Endothelial cell (in vitro differentiated cells): Measurements from ENCODE around the gene CDYL2. TPM values are rescaled to one million over a fixed set of nuclear protein-coding genes. Genes with fewer than 3 reads are reported as not detected.

Experiments used
- DNase-seq: peaks from one replicate; pipeline ENCODE4 v3.0.0; 2021; ENCODE audit warnings: low spot score
- H3K27ac Mint-ChIP-seq: one replicate; pipeline ENCODE4 v1.8.0; 2021; ENCODE audit warnings: mixed read lengths, inconsistent platforms; ENCODE audit not compliant: unreplicated experiment
- H3K27me3 Mint-ChIP-seq: one replicate; pipeline ENCODE4 v1.8.0; 2021; ENCODE audit warnings: mild to moderate bottlenecking, moderate library complexity, mixed read lengths, inconsistent platforms; ENCODE audit not compliant: unreplicated experiment
- H3K36me3 Mint-ChIP-seq: one replicate; pipeline ENCODE4 v1.8.0; 2021; ENCODE audit warnings: mild to moderate bottlenecking, low read depth, mixed read lengths, inconsistent platforms; ENCODE audit not compliant: unreplicated experiment
- H3K4me1 Mint-ChIP-seq: one replicate; pipeline ENCODE4 v1.8.0; 2021; ENCODE audit warnings: mild to moderate bottlenecking, mixed read lengths, inconsistent platforms; ENCODE audit not compliant: unreplicated experiment
- H3K4me3 Mint-ChIP-seq: one replicate; pipeline ENCODE4 v1.8.0; 2021; ENCODE audit warnings: mild to moderate bottlenecking, mixed read lengths, inconsistent platforms; ENCODE audit not compliant: unreplicated experiment
- H3K9me3 Mint-ChIP-seq: one replicate; pipeline ENCODE4 v1.8.0; 2021; ENCODE audit warnings: mixed read lengths, inconsistent platforms; ENCODE audit not compliant: unreplicated experiment
- total RNA-seq: library from RNA; stranded (reverse); fragmentation: NEBNext Ultra II Directional; extraction: Animal tissue kit (Norgen Biotek cat#: 25700); gene quantifications from one replicate; pipeline ENCODE4 v1.2.1, GENCODE V29; 2021; ENCODE audit not compliant: unreplicated experiment
- TF ChIP-seq, protein P1 (sequence below): fragments of 200-600 bp; sonication (generic); IDR thresholded peaks from one replicate; pipeline ENCODE4 v1.5.0; 2021; ENCODE audit warnings: antibody characterized with exemption; ENCODE audit not compliant: unreplicated experiment

CDYL2 gene
- total RNA-seq, 1 donor from 2014 or later = 26.6 TPM

DNA sequence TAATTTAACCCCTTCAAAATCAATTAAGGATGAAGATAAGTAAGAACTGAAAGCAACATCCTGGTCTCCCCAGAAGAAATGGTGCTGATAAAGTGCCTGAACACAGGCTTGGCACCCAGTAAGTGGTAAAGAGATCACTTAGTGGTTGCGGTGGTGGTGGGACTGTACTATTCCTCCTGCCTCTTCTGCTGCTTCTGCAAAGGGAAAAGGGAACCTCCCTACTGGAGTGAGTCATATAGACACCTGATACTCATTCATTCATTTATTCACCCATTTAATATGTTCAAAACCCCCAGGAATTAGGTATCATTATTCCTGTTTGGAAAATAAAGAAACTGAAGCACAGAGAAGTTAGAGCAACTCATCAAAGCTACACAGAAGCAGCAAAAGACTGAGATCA is 60.6 kb downstream of the CDYL2 start:
- Mint-ChIP-seq H3K27me3 (peaks cover 4% of the 10 kb centered on the region), H3K9me3 (no peaks in the 10 kb centered on the region), H3K4me1 (no peaks in the 10 kb centered on the region)

DNA sequence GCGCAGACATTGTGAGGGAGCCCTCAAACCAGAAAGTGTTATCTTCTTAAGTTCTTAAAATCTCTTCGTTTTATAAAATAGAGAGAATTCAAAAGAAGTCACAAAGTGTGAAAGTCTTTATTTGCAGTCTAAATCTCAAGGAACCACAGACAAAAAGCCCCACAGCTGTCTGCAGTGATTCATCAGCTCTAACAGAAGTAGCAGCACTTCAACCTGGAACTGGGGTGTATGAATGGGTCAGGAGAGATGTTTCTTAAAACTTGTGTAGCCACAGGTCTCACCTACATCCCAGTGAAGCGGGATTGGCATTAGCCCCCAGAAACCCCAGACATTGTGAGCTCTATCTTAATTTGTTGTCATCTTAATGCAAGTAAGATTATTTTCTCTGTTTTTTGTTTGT is 61.1 kb downstream of the CDYL2 start:
- Mint-ChIP-seq H3K27me3 (peaks cover 4% of the 10 kb centered on the region), H3K27ac (no peak overlapping the region)
- TF ChIP-seq, protein P1, sequence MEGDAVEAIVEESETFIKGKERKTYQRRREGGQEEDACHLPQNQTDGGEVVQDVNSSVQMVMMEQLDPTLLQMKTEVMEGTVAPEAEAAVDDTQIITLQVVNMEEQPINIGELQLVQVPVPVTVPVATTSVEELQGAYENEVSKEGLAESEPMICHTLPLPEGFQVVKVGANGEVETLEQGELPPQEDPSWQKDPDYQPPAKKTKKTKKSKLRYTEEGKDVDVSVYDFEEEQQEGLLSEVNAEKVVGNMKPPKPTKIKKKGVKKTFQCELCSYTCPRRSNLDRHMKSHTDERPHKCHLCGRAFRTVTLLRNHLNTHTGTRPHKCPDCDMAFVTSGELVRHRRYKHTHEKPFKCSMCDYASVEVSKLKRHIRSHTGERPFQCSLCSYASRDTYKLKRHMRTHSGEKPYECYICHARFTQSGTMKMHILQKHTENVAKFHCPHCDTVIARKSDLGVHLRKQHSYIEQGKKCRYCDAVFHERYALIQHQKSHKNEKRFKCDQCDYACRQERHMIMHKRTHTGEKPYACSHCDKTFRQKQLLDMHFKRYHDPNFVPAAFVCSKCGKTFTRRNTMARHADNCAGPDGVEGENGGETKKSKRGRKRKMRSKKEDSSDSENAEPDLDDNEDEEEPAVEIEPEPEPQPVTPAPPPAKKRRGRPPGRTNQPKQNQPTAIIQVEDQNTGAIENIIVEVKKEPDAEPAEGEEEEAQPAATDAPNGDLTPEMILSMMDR = no peak

More for the DNA sequence above, 60.6 kb downstream of the CDYL2 start:
- no peak for DNase-seq
- H3K36me3 Mint-ChIP-seq = peaks cover 9% of the 10 kb centered on the region
- no peak overlapping the region for H3K4me3 Mint-ChIP-seq
- no peak overlapping the region for H3K27ac Mint-ChIP-seq
- TF ChIP-seq, protein P1 = no peak

DNA sequence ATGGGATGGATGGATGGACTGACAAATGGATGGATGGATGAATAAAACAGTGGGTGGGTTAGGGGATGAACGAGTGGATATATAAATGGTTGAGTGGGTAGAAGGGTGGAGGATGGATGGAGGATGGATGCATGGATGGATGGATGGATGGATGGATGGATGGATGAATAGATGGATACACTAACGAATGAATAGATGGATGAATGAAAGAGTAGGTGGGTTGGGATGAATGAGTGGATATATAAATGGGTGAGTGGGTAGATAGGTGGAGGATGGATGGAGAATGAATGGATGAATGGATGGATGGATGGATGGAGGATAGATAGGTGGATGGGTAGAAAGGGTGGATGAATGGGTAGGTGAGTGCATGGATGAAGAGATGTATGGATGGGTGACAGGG is 62.1 kb downstream of the CDYL2 start:
- peaks cover 9% of the 10 kb centered on the region for H3K36me3 Mint-ChIP-seq
- H3K4me1 Mint-ChIP-seq = no peaks in the 10 kb centered on the region
- H3K4me3 Mint-ChIP-seq = no peak overlapping the region
- TF ChIP-seq, protein P1 = no peak
- peaks cover 4% of the 10 kb centered on the region for H3K27me3 Mint-ChIP-seq
- no peak for DNase-seq
- H3K9me3 Mint-ChIP-seq = no peaks in the 10 kb centered on the region
- H3K27ac Mint-ChIP-seq = no peak overlapping the region

More for the DNA sequence above, 61.1 kb downstream of the CDYL2 start:
- DNase-seq = no peak
- Mint-ChIP-seq H3K4me3 (no peak overlapping the region), H3K36me3 (peaks cover 9% of the 10 kb centered on the region), H3K9me3 (no peaks in the 10 kb centered on the region), H3K4me1 (no peaks in the 10 kb centered on the region)

DNA sequence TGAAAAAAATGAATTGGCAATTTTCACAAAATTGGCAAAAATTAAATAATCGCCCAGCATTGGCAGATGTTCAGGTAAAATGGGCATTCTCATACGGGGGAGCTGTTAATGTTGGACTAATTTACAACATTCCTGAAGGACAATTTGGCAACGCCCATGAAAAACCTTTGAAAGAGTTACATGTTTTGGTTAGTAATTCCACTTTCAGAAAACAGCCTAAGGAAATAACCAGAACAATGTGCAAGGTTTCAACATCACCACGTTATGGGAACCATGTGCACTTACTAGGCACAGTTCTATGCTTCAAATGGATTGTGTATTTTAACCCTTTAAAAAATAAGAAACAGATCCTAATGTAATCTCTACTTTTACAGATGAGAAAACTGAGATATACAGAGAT is 62.7 kb downstream of the CDYL2 start:
- Mint-ChIP-seq H3K27me3 (peaks cover 4% of the 10 kb centered on the region), H3K27ac (no peak overlapping the region), H3K36me3 (peaks cover 9% of the 10 kb centered on the region), H3K9me3 (no peaks in the 10 kb centered on the region), H3K4me1 (no peaks in the 10 kb centered on the region), H3K4me3 (no peak overlapping the region)
- TF ChIP-seq, protein P1 = no peak
- DNase-seq = no peak

DNA sequence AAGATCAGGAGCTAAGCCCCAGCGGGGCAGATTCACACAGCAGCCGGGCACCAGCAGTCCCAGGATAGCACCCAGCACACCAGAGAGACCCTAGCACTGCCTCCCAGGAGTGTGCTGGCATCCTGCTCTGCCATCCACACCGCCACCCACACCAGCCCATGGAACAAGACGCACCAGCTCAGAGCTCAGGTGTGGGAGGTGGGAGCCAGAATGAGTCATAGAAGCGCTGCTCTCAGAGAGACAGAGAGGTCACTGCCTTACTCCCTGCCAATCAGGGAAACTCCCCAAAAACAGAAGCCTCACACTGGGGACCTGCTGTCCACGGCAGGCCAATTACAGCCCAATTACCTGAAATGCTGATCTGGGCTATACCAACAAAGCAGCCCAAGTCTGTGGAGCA is 64.9 kb downstream of the CDYL2 start:
- no peaks in the 10 kb centered on the region for H3K9me3 Mint-ChIP-seq
- no peak for DNase-seq
- peaks cover 3% of the 10 kb centered on the region for H3K27me3 Mint-ChIP-seq
- peaks cover 9% of the 10 kb centered on the region for H3K36me3 Mint-ChIP-seq
- TF ChIP-seq, protein P1 = no peak
- H3K4me3 Mint-ChIP-seq = no peak overlapping the region
- no peaks in the 10 kb centered on the region for H3K4me1 Mint-ChIP-seq
- no peak overlapping the region for H3K27ac Mint-ChIP-seq
